Suprapubic skin (tissue), 4 donors: ENCODE data around the gene CTNNAL1.

Experiments
- EP300 ChIP-seq: sonication (generic); formaldehyde crosslinking; IDR thresholded peaks from one replicate; pipeline ENCODE4 v1.6.1; 2017; ENCODE audit warnings: antibody characterized with exemption
- POLR2A ChIP-seq, 2 donors: fragments of 450-650 bp; IDR thresholded peaks; one replicate each; pipeline ENCODE4 v1.6.1; 2017; ENCODE audit warnings: antibody characterized with exemption in 2 of 2, mild to moderate bottlenecking in 2 of 2, moderate library complexity in 2 of 2
- POLR2AphosphoS5 ChIP-seq, 3 donors: sonication (generic); formaldehyde crosslinking; IDR thresholded peaks; one replicate each; pipeline ENCODE4 v1.6.1; 2017; ENCODE audit warnings: antibody characterized with exemption in 3 of 3
- TF ChIP-seq, protein P1 (sequence below), 2 donors: fragments of 200-600 bp in 1 of 2; fragments of 450-650 bp in 1 of 2; sonication (generic) in 1 of 2; IDR thresholded peaks; one replicate each; pipeline ENCODE4 v1.5.1; 2016 to 2019; ENCODE audit warnings: antibody characterized with exemption in 2 of 2, mild to moderate bottlenecking in 1 of 2, moderate library complexity in 1 of 2

DNA sequence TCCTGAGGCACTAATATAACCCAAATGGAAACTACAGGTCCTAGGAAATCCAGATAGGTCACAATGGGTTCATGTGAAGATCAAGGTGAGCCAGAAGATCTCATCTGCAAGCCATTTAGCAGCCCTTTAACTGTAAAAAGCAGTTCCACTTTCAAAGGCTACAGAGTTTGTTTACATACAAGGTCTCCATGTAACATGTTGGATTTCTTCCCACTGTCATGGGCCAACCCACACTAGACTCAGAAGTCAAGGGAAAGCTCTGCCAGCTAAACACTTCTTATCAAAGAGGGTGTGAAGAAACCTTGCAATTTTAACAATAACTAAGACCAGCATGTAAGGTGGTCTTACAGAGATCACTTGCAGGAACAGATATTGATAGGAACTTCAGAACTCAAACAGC lies 3.8 kb upstream of the CTNNAL1 start:
- TF ChIP-seq, protein P1, sequence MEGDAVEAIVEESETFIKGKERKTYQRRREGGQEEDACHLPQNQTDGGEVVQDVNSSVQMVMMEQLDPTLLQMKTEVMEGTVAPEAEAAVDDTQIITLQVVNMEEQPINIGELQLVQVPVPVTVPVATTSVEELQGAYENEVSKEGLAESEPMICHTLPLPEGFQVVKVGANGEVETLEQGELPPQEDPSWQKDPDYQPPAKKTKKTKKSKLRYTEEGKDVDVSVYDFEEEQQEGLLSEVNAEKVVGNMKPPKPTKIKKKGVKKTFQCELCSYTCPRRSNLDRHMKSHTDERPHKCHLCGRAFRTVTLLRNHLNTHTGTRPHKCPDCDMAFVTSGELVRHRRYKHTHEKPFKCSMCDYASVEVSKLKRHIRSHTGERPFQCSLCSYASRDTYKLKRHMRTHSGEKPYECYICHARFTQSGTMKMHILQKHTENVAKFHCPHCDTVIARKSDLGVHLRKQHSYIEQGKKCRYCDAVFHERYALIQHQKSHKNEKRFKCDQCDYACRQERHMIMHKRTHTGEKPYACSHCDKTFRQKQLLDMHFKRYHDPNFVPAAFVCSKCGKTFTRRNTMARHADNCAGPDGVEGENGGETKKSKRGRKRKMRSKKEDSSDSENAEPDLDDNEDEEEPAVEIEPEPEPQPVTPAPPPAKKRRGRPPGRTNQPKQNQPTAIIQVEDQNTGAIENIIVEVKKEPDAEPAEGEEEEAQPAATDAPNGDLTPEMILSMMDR (IDR thresholded peaks at IDR 0.05): no peak
- TF ChIP-seq POLR2A (IDR thresholded peaks at IDR 0.05): no peak
- TF ChIP-seq EP300: no peak
- TF ChIP-seq POLR2AphosphoS5 (IDR thresholded peaks at IDR 0.05): no peak
